Left forelimb (tissue), 1 donor: ENCODE results near the gene SCFD2.
"Not testable (repeated sequence)": the region's sequence is repeated elsewhere in the genome, so short reads cannot be mapped to it uniquely, and the experiment has no call there.

Experiments
- DNase-seq: peaks from one replicate; pipeline ENCODE4 v3.0.0-alpha.2; 2018; ENCODE audit warnings: low spot score

SCFD2 gene

GRCh38 chr4:52852711-52853110, 513.1 kb downstream of the SCFD2 start:
- DNase-seq = no peak

- DNase-seq = no peak
Observed at GRCh38 chr4:52852041-52852440, 513.8 kb downstream of the SCFD2 start.

GRCh38 chr4:52850406-52851124, 515.3 kb downstream of the SCFD2 start:
- no peak for DNase-seq

- DNase-seq = no peak
Observed at GRCh38 chr4:52848254-52848653, 517.6 kb downstream of the SCFD2 start.

GRCh38 chr4:52846502-52846901, 519.4 kb downstream of the SCFD2 start:
- no peak for DNase-seq

GRCh38 chr4:52844596-52844995, 521.3 kb downstream of the SCFD2 start:
- no peak for DNase-seq

GRCh38 chr4:52843958-52844357, 521.9 kb downstream of the SCFD2 start:
- no peak for DNase-seq

- DNase-seq = no peak
Observed at GRCh38 chr4:52843351-52843750, 522.5 kb downstream of the SCFD2 start.

- no peak for DNase-seq
Observed at GRCh38 chr4:52842792-52843191, 523.1 kb downstream of the SCFD2 start.

- no peak for DNase-seq
Observed at GRCh38 chr4:52841682-52842456, 524.0 kb downstream of the SCFD2 start.

- DNase-seq = no peak
Observed at GRCh38 chr4:52840531-52841370, 525.1 kb downstream of the SCFD2 start.

GRCh38 chr4:52838729-52839586, 526.9 kb downstream of the SCFD2 start:
- no peak for DNase-seq

GRCh38 chr4:52837716-52838558, 527.9 kb downstream of the SCFD2 start:
- no peak for DNase-seq

- no peak for DNase-seq
Observed at GRCh38 chr4:52836678-52837077, 529.2 kb downstream of the SCFD2 start.

GRCh38 chr4:52836120-52836519, 529.7 kb downstream of the SCFD2 start:
- DNase-seq = no peak

- DNase-seq = not testable (repeated sequence)
Observed at GRCh38 chr4:52834641-52835456, 531.0 kb downstream of the SCFD2 start.

GRCh38 chr4:52833941-52834525, 531.8 kb downstream of the SCFD2 start:
- DNase-seq = no peak

GRCh38 chr4:52825460-52826090, 540.3 kb downstream of the SCFD2 start:
- no peak for DNase-seq
